Neural cell (in vitro differentiated cells): ENCODE results near the gene CSDE1. TPM values are rescaled to one million over a fixed set of nuclear protein-coding genes. Genes with fewer than 3 reads are reported as not detected.

Experiments
- H2AFZ ChIP-seq: fragments of 200-600, 300-800 bp; sonication (generic), shearing (Covaris generic); 2 replicates; pipeline ENCODE4 v1.6.0; 2014; ENCODE audit warnings: low read depth, mild to moderate bottlenecking, antibody characterized with exemption, low read length, moderate library complexity
- H3F3A ChIP-seq: fragments of 200-600 bp; shearing (Covaris generic); 2 replicates; pipeline ENCODE4 v1.6.1; 2016; ENCODE audit warnings: mild to moderate bottlenecking, moderate library complexity, mixed read lengths, antibody characterized with exemption, low read length; ENCODE audit not compliant: insufficient read depth, poor library complexity, severe bottlenecking
- H3K27ac ChIP-seq: fragments of 200-600, 300-800 bp; sonication (generic), shearing (Covaris generic); 2 replicates; pipeline ENCODE4 v1.5.1; 2014; ENCODE audit warnings: mild to moderate bottlenecking, low read length, moderate library complexity
- H3K27me3 ChIP-seq: fragments of 300-800, 200-600 bp; sonication (generic), shearing (Covaris generic); 2 replicates; pipeline ENCODE4 v1.6.0; 2014; ENCODE audit warnings: mild to moderate bottlenecking, low read depth, low read length, moderate library complexity; ENCODE audit not compliant: insufficient read depth
- H3K36me3 ChIP-seq: fragments of 300-800, 200-600 bp; sonication (generic), shearing (Covaris generic); 2 replicates; pipeline ENCODE4 v1.5.1; 2014; ENCODE audit warnings: mild to moderate bottlenecking, antibody characterized with exemption, low read length, moderate library complexity; ENCODE audit not compliant: insufficient read depth
- H3K4me2 ChIP-seq: fragments of 300-800, 200-600 bp; sonication (generic), shearing (Covaris generic); 2 replicates; pipeline ENCODE4 v1.6.0; 2014; ENCODE audit warnings: mild to moderate bottlenecking, low read length
- H3K4me3 ChIP-seq: fragments of 300-800, 200-600 bp; sonication (generic), shearing (Covaris generic); 2 replicates; pipeline ENCODE4 v1.5.1; 2014; ENCODE audit warnings: mild to moderate bottlenecking, low read length, moderate library complexity
- H3K79me2 ChIP-seq: fragments of 200-600 bp; shearing (Covaris generic); replicated peaks from 2 replicates; pipeline ENCODE4 v1.6.0; 2014; ENCODE audit warnings: mild to moderate bottlenecking, low read length, moderate library complexity; ENCODE audit not compliant: insufficient read depth
- H3K9ac ChIP-seq: fragments of 300-800, 200-600 bp; sonication (generic), shearing (Covaris generic); 2 replicates; pipeline ENCODE4 v1.6.1; 2016; ENCODE audit warnings: mild to moderate bottlenecking, low read length, mixed read lengths
- H3K9me2 ChIP-seq: fragments of 200-600 bp; shearing (Covaris generic); 2 replicates; pipeline ENCODE4 v1.6.1; 2016; ENCODE audit warnings: mild to moderate bottlenecking, low read length, mixed read lengths; ENCODE audit not compliant: insufficient read depth
- H3K9me3 ChIP-seq: fragments of 200-600, 300-800 bp; sonication (generic), shearing (Covaris generic); 2 replicates; pipeline ENCODE4 v1.6.1; 2016; ENCODE audit warnings: mild to moderate bottlenecking, mixed run types, low read length, moderate library complexity, mixed read lengths
- H4K20me1 ChIP-seq: fragments of 200-600 bp; shearing (Covaris generic); 2 replicates; pipeline ENCODE4 v1.6.1; 2016; ENCODE audit warnings: mild to moderate bottlenecking, mixed run types; ENCODE audit not compliant: insufficient read depth
- CTCF ChIP-seq: fragments of 450-650 bp; IDR thresholded peaks from 2 replicates; pipeline ENCODE4 v1.5.1; 2014; ENCODE audit warnings: antibody characterized with exemption, mild to moderate bottlenecking, moderate library complexity; ENCODE audit not compliant: poor library complexity, severe bottlenecking
- EP300 ChIP-seq: fragments of 450-650 bp; conservative IDR thresholded peaks from 2 replicates; pipeline ENCODE4 v1.6.1; 2014; ENCODE audit warnings: antibody characterized with exemption, mild to moderate bottlenecking, moderate library complexity; ENCODE audit not compliant: poor library complexity, severe bottlenecking
- EZH2 ChIP-seq: fragments of 200-600, 300-800 bp; shearing (Covaris generic), sonication (generic); IDR thresholded peaks from 2 replicates; pipeline ENCODE4 v1.6.1; 2014; ENCODE audit warnings: antibody characterized with exemption, low read length, borderline replicate concordance, mild to moderate bottlenecking; ENCODE audit not compliant: insufficient read depth, poor library complexity, severe bottlenecking
- MXI1 ChIP-seq: fragments of 450-650 bp; conservative IDR thresholded peaks from 2 replicates; pipeline ENCODE4 v1.6.1; 2014; ENCODE audit warnings: antibody characterized with exemption, mild to moderate bottlenecking; ENCODE audit not compliant: poor library complexity, severe bottlenecking
- POLR2AphosphoS5 ChIP-seq: IDR thresholded peaks from 2 replicates; pipeline ENCODE4 v1.6.1; 2012
- RAD21 ChIP-seq: fragments of 450-650 bp; conservative IDR thresholded peaks from 2 replicates; pipeline ENCODE4 v1.6.1; 2014; ENCODE audit warnings: antibody characterized with exemption, mild to moderate bottlenecking, moderate library complexity
- REST ChIP-seq: IDR thresholded peaks from 2 replicates; pipeline ENCODE4 v1.6.1; 2012; ENCODE audit warnings: borderline replicate concordance
- SMC3 ChIP-seq: fragments of 450-650 bp; conservative IDR thresholded peaks from 2 replicates; pipeline ENCODE4 v1.6.1; 2014; ENCODE audit warnings: antibody characterized with exemption, mild to moderate bottlenecking, moderate library complexity; ENCODE audit not compliant: poor library complexity
- TAF1 ChIP-seq: IDR thresholded peaks from 2 replicates; pipeline ENCODE4 v1.6.1; 2012; ENCODE audit warnings: low read depth
- polyA plus RNA-seq: library from polyadenylated mRNA; depleted of rRNA; stranded (reverse); fragments of >200 nt; gene quantifications from 2 replicates; pipeline ENCODE4 v1.2.3, GENCODE V29; 2014

The CSDE1 gene
- polyA plus RNA-seq, 1 donor from 2014 or later = 424 TPM

- H3K27me3 ChIP-seq = no peaks in the 10 kb centered on the region
- no peak overlapping the region for H2AFZ ChIP-seq
Measured at GRCh38 chr1:114700036-114700600, 57.7 kb downstream of the CSDE1 start.

GRCh38 chr1:114696810-114697209 lies 61.0 kb downstream of the CSDE1 start:
- Histone ChIP-seq H3K27me3 (no peaks in the 10 kb centered on the region), H3F3A (no peaks in the 10 kb centered on the region), H4K20me1 (no peaks in the 10 kb centered on the region), H2AFZ (no peak overlapping the region), H3K27ac (no peak overlapping the region), H3K9me2 (no peaks in the 10 kb centered on the region), H3K4me2 (no peak overlapping the region), H3K79me2 (no peaks in the 10 kb centered on the region), H3K36me3 (no peaks in the 10 kb centered on the region), H3K9me3 (no peaks in the 10 kb centered on the region), H3K9ac (no peak overlapping the region), H3K4me3 (no peak overlapping the region)
- TF ChIP-seq CTCF (no peak), EZH2 (no peak), RAD21 (no peak), POLR2AphosphoS5 (no peak), EP300 (no peak), REST (no peak)

More at GRCh38 chr1:114700036-114700600, 57.7 kb downstream of the CSDE1 start:
- TF ChIP-seq EP300 = no peak
- TF ChIP-seq MXI1 = no peak
- no peak for TF ChIP-seq POLR2AphosphoS5
- TF ChIP-seq RAD21 = no peak
- no peak for TF ChIP-seq REST
- TF ChIP-seq TAF1 = no peak
- no peak for TF ChIP-seq SMC3
- no peak for TF ChIP-seq EZH2
- TF ChIP-seq CTCF = no peak
- H3K9me2 ChIP-seq = no peaks in the 10 kb centered on the region
- no peaks in the 10 kb centered on the region for H3K36me3 ChIP-seq
- H3K4me2 ChIP-seq = no peak overlapping the region
- no peaks in the 10 kb centered on the region for H4K20me1 ChIP-seq
- H3K4me3 ChIP-seq = no peak overlapping the region
- H3F3A ChIP-seq = no peaks in the 10 kb centered on the region
- no peak overlapping the region for H3K9ac ChIP-seq
- H3K27ac ChIP-seq = no peak overlapping the region
- H3K9me3 ChIP-seq = no peaks in the 10 kb centered on the region
- H3K79me2 ChIP-seq = no peaks in the 10 kb centered on the region
